ENCODE results near the gene PALLD.

The PALLD gene

GRCh38 chr4:168677063-168677462 is 180.2 kb downstream of the PALLD start:
- no peaks in the 10 kb centered on the region for H3F3A ChIP-seq (ENCODE audit: insufficient read depth, low read length)
- H2AFZ ChIP-seq (ENCODE audit: low read length): no peak overlapping the region
- H3K4me3 ChIP-seq (ENCODE audit: low read depth, low read length, poor library complexity, severe bottlenecking): no peak overlapping the region
- H3K4me2 ChIP-seq (ENCODE audit: low read length): no peak overlapping the region
- no peaks in the 10 kb centered on the region for H4K20me1 ChIP-seq (ENCODE audit: insufficient read depth, low read length)
- no peaks in the 10 kb centered on the region for H3K9me3 ChIP-seq (ENCODE audit: low read length)
- TF ChIP-seq, protein P1, sequence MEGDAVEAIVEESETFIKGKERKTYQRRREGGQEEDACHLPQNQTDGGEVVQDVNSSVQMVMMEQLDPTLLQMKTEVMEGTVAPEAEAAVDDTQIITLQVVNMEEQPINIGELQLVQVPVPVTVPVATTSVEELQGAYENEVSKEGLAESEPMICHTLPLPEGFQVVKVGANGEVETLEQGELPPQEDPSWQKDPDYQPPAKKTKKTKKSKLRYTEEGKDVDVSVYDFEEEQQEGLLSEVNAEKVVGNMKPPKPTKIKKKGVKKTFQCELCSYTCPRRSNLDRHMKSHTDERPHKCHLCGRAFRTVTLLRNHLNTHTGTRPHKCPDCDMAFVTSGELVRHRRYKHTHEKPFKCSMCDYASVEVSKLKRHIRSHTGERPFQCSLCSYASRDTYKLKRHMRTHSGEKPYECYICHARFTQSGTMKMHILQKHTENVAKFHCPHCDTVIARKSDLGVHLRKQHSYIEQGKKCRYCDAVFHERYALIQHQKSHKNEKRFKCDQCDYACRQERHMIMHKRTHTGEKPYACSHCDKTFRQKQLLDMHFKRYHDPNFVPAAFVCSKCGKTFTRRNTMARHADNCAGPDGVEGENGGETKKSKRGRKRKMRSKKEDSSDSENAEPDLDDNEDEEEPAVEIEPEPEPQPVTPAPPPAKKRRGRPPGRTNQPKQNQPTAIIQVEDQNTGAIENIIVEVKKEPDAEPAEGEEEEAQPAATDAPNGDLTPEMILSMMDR (IDR thresholded peaks at IDR 0.05; ENCODE audit: low read length): no peak
- TF ChIP-seq EZH2 (IDR thresholded peaks at IDR 0.05; ENCODE audit: borderline replicate concordance, low read length): no peak
- no peaks in the 10 kb centered on the region for H3K79me2 ChIP-seq (ENCODE audit: insufficient read depth, low read length)
- no peaks in the 10 kb centered on the region for H3K36me3 ChIP-seq (ENCODE audit: insufficient read depth, low read length)
- H3K9me2 ChIP-seq (ENCODE audit: low read depth, low read length): no peaks in the 10 kb centered on the region; the same call in 1 of the 2 replicates
- no peak overlapping the region for H3K27ac ChIP-seq (ENCODE audit: low read depth, low read length, poor library complexity, severe bottlenecking)
- no peak overlapping the region for H3K9ac ChIP-seq (ENCODE audit: low read length)
- no peaks in the 10 kb centered on the region for H3K27me3 ChIP-seq (ENCODE audit: insufficient read depth, low read length)
- H3K4me1 ChIP-seq (ENCODE audit: insufficient read depth, low read length, severe bottlenecking): no peaks in the 10 kb centered on the region

DNA sequence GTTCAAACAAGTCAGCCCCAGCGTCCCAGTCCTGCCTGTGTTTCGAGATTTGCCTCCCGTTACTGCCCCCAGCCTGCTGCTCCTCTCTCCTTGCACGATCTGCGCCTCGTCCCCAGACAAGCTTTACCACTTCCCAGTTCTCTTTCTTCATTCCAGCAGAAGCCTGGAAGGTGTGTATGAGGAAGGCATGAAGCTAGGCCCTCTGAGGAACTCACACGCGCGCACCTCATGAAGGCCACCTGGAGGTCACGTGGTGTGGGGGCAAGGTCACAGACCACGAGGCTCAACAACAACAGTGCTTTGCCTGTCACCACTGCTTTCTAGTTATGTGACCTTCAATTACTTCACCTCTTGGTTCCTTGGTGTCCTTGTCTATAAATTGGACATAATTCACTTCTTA is 181.0 kb downstream of the PALLD start:
- H3K79me2 ChIP-seq (ENCODE audit: insufficient read depth, low read length): no peaks in the 10 kb centered on the region
- H2AFZ ChIP-seq (ENCODE audit: low read length): no peak overlapping the region
- no peaks in the 10 kb centered on the region for H4K20me1 ChIP-seq (ENCODE audit: insufficient read depth, low read length)
- no peak overlapping the region for H3K4me3 ChIP-seq (ENCODE audit: low read depth, low read length, poor library complexity, severe bottlenecking)
- TF ChIP-seq, protein P1 (IDR thresholded peaks at IDR 0.05; ENCODE audit: low read length): no peak
- no peak for TF ChIP-seq EZH2 (IDR thresholded peaks at IDR 0.05; ENCODE audit: borderline replicate concordance, low read length)
- H3F3A ChIP-seq (ENCODE audit: insufficient read depth, low read length): no peaks in the 10 kb centered on the region
- no peaks in the 10 kb centered on the region; the same call in 1 of the 2 replicates for H3K9me2 ChIP-seq (ENCODE audit: low read depth, low read length)
- H3K4me2 ChIP-seq (ENCODE audit: low read length): no peak overlapping the region
- H3K4me1 ChIP-seq (ENCODE audit: insufficient read depth, low read length, severe bottlenecking): no peaks in the 10 kb centered on the region
- H3K9ac ChIP-seq (ENCODE audit: low read length): no peak overlapping the region
- no peaks in the 10 kb centered on the region for H3K36me3 ChIP-seq (ENCODE audit: insufficient read depth, low read length)
- no peak overlapping the region for H3K27ac ChIP-seq (ENCODE audit: low read depth, low read length, poor library complexity, severe bottlenecking)
- H3K9me3 ChIP-seq (ENCODE audit: low read length): no peaks in the 10 kb centered on the region
- H3K27me3 ChIP-seq (ENCODE audit: insufficient read depth, low read length): no peaks in the 10 kb centered on the region

- Histone ChIP-seq H3F3A (ENCODE audit: insufficient read depth, low read length) (no peaks in the 10 kb centered on the region), H3K27me3 (ENCODE audit: insufficient read depth, low read length) (no peaks in the 10 kb centered on the region), H3K9me3 (ENCODE audit: low read length) (no peaks in the 10 kb centered on the region), H3K27ac (ENCODE audit: low read depth, low read length, poor library complexity, severe bottlenecking) (no peak overlapping the region), H3K9me2 (ENCODE audit: low read depth, low read length) (no peaks in the 10 kb centered on the region; the same call in 1 of the 2 replicates), H3K79me2 (ENCODE audit: insufficient read depth, low read length) (no peaks in the 10 kb centered on the region), H3K4me2 (ENCODE audit: low read length) (no peak overlapping the region), H3K9ac (ENCODE audit: low read length) (no peak overlapping the region), H2AFZ (ENCODE audit: low read length) (no peak overlapping the region), H3K4me1 (ENCODE audit: insufficient read depth, low read length, severe bottlenecking) (no peaks in the 10 kb centered on the region), H3K4me3 (ENCODE audit: low read depth, low read length, poor library complexity, severe bottlenecking) (no peak overlapping the region), H3K36me3 (ENCODE audit: insufficient read depth, low read length) (no peaks in the 10 kb centered on the region), H4K20me1 (ENCODE audit: insufficient read depth, low read length) (no peaks in the 10 kb centered on the region)
- TF ChIP-seq, protein P1 (IDR thresholded peaks at IDR 0.05; ENCODE audit: low read length): no peak
- TF ChIP-seq EZH2 (IDR thresholded peaks at IDR 0.05; ENCODE audit: borderline replicate concordance, low read length): no peak
Observed at GRCh38 chr4:168678751-168679366, 182.0 kb downstream of the PALLD start.
